ENCODE measurements around the gene ACTR6. TPM values are rescaled to one million over a fixed set of nuclear protein-coding genes. Genes with fewer than 3 reads are reported as not detected.
A peak's percentile ranks its signal among the peaks of the same experiment; 100 is the strongest.

ACTR6 gene
- total and polyA plus RNA-seq, 9 of the 15 experiments (the other 6 are each of a cell fraction or from before 2014, with no cell fraction given) = 26.1 to 109 (median 70.9) TPM

GRCh38 chr12:100266835-100267602 lies 66.4 kb downstream of the ACTR6 start, which contains the start of the genes DEPDC4 and SCYL2 (continued):
- TF ChIP-seq, protein P1, sequence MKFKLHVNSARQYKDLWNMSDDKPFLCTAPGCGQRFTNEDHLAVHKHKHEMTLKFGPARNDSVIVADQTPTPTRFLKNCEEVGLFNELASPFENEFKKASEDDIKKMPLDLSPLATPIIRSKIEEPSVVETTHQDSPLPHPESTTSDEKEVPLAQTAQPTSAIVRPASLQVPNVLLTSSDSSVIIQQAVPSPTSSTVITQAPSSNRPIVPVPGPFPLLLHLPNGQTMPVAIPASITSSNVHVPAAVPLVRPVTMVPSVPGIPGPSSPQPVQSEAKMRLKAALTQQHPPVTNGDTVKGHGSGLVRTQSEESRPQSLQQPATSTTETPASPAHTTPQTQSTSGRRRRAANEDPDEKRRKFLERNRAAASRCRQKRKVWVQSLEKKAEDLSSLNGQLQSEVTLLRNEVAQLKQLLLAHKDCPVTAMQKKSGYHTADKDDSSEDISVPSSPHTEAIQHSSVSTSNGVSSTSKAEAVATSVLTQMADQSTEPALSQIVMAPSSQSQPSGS (CRISPR knock-in tag; IDR thresholded peaks at IDR 0.05) = peak; percentile 46; the same call in 1 of the 2 replicates
- TF ChIP-seq ZNF124 (CRISPR knock-in tag; IDR thresholded peaks at IDR 0.05) (no peak), KLF1 (tag; IDR thresholded peaks at IDR 0.05) (no peak), POLR2AphosphoS2 (IDR thresholded peaks at IDR 0.05; ENCODE audit: low read length) (no peak), DNMT1 (IDR thresholded peaks at IDR 0.05) (no peak), ZNF239 (CRISPR knock-in tag; IDR thresholded peaks at IDR 0.05) (no peak), MBD2 (IDR thresholded peaks at IDR 0.05; ENCODE audit: borderline replicate concordance, low read depth) (peak; percentile 45; the same call in 1 of the 2 replicates), NFE2L1 (tag; IDR thresholded peaks at IDR 0.05; ENCODE audit: borderline replicate concordance, low read depth) (no peak), CBFB (CRISPR knock-in tag; IDR thresholded peaks at IDR 0.05) (no peak), ZC3H4 (CRISPR knock-in tag; IDR thresholded peaks at IDR 0.05; ENCODE audit: borderline replicate concordance) (no peak), MAFK (IDR thresholded peaks at IDR 0.05; ENCODE audit: low read length) (no peak), EP400 (IDR thresholded peaks at IDR 0.05) (peak; percentile 55; the same call in 1 of the 2 replicates), SNIP1 (IDR thresholded peaks at IDR 0.05; ENCODE audit: low read depth) (no peak), ZNF347 (CRISPR knock-in tag; IDR thresholded peaks at IDR 0.05; ENCODE audit: low read depth) (no peak), E2F5 (CRISPR knock-in tag; IDR thresholded peaks at IDR 0.05) (no peak), MIER1 (IDR thresholded peaks at IDR 0.05; ENCODE audit: low read depth) (no peak), FOXM1 (IDR thresholded peaks at IDR 0.05; ENCODE audit: low read depth) (no peak), FOXM1 (CRISPR knock-in tag; IDR thresholded peaks at IDR 0.05; ENCODE audit: low read depth) (no peak), MLX (CRISPR knock-in tag; conservative IDR thresholded peaks at IDR 0.05) (no peak), ZNF146 (CRISPR knock-in tag; IDR thresholded peaks at IDR 0.05; ENCODE audit: unreplicated experiment) (no peak), NEUROD1 (IDR thresholded peaks at IDR 0.05; ENCODE audit: borderline replicate concordance, low read depth, low read length, partially characterized antibody) (no peak), PREB (CRISPR knock-in tag; IDR thresholded peaks at IDR 0.05) (no peak)
- TF ChIP-seq, protein P2, sequence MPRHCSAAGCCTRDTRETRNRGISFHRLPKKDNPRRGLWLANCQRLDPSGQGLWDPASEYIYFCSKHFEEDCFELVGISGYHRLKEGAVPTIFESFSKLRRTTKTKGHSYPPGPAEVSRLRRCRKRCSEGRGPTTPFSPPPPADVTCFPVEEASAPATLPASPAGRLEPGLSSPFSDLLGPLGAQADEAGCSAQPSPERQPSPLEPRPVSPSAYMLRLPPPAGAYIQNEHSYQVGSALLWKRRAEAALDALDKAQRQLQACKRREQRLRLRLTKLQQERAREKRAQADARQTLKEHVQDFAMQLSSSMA (CRISPR knock-in tag; IDR thresholded peaks at IDR 0.05) = no peak
- TF ChIP-seq, protein P3, sequence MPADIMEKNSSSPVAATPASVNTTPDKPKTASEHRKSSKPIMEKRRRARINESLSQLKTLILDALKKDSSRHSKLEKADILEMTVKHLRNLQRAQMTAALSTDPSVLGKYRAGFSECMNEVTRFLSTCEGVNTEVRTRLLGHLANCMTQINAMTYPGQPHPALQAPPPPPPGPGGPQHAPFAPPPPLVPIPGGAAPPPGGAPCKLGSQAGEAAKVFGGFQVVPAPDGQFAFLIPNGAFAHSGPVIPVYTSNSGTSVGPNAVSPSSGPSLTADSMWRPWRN (IDR thresholded peaks at IDR 0.05; ENCODE audit: low read depth) = no peak; the same call in 1 of the 2 replicates

Measured in K562 (cell line).